HG03439 (cell line): ENCODE data around the gene PID1.

Experiments
- ATAC-seq: cut with Tn5 transposase; IDR thresholded peaks from one replicate; pipeline ENCODE4 v1.9.1; 2021; ENCODE audit warnings: mild to moderate bottlenecking, moderate library complexity; ENCODE audit not compliant: unreplicated experiment

PID1 gene, protein sequence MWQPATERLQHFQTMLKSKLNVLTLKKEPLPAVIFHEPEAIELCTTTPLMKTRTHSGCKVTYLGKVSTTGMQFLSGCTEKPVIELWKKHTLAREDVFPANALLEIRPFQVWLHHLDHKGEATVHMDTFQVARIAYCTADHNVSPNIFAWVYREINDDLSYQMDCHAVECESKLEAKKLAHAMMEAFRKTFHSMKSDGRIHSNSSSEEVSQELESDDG

DNA sequence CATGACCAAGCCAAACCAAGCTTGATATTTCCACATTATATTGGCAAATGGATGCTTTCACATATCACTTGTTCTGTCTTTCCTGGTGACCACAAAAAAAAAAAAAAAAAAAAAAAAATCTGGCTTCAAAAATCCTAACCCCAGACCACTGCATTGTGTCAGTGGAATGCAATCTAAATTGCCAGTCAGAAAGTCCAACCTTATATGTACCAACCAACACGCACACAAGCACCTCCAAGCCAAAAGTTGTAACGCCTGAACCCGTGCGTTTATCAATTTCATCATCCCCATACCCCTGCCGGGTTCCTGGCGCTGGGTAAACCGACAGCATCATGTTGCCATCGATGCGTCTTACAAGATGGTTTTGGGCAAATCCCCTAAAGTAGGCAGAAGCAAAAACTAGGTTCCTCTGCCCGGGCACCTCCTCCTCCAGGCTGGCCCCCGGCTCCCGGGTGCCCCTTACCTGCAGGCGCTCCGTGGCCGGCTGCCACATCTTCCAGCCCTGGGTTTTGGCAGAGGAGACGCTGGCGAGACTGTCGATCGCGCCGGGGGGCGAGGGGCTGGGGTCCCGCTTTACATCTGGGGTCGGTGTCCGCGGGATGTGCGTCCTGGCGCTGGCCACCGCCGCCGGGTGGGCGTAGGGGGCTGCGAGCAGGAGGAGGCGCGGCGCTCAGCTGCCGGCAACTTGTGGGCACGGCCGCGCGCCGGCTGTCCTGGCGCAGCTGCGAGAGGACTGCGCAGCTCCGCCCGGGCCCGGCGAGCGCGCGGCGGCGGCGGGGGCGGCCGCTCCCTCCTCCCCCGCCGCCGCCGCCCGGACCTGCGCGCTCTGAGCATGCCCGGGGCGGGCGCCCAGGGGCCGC, at the start of gene PID1:
PID1 (minus strand) TSS at position 737 of the 860 bp plus-strand sequence; CDS start at position 493, 244 bp downstream.
- ATAC-seq: no peak

- no peak for ATAC-seq
Measured at GRCh38 chr2:229319558-229319957, 48.5 kb upstream of the PID1 start.

- ATAC-seq: no peak
Measured at GRCh38 chr2:229314117-229314516, 43.0 kb upstream of the PID1 start.

DNA sequence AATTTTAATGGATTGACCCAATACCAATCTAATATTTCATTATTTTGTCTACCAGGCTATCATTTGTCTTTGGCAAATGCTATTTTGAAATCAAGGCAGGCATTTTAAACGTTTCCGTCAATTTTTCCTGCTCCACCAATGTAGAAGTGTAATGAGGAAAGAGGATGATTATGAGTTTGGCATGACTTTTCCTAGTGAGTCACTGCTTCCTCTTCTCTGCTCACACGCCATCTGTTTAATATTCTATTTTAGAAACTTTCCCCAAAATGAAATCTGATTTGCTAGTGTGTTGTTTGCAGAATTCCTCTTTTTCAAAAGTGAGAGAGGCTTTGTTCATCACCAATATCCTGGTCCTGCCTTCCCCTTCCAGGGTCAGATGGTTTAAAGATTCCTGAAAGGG, 42.5 kb upstream of the PID1 start:
- no peak for ATAC-seq

DNA sequence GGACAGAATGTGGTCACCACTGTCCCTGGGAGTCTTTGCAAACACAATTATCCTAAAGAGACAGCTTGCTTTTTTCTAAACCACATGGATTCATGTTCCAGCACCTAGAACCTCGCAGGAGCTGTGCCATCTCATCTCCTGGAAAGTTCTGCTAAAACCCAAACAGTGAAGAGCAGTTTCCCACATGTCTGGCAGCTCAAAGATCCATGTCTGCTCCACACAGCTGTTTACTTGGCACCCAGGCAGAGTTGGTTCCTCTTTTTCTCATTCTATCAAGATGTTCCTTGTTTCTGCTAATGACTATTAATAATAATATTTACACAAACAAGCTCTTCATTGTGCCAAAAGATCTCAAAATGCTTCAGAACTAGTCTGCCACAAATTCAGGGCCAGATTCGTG, 30.1 kb upstream of the PID1 start:
- no peak for ATAC-seq

DNA sequence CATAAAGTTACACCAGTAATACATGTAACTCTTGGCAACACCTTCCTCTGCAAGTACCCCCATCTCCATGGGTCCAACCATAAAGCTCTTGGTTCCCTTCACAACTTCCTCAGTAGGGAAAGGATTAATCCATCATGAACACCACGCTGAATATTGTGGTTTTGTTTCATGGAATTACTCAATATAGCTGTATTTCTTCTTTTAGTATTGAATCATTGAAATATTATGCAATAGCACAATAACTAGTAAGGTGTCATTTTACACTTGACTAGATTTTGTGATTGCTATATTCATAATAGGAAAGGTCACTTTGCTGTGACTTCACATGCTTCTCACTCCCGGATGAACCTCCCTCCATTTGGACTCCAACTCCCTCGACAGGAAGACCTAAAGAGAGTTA, 29.7 kb upstream of the PID1 start:
- no peak for ATAC-seq

- no peak for ATAC-seq
Measured at GRCh38 chr2:229300371-229300770, 29.3 kb upstream of the PID1 start.

DNA sequence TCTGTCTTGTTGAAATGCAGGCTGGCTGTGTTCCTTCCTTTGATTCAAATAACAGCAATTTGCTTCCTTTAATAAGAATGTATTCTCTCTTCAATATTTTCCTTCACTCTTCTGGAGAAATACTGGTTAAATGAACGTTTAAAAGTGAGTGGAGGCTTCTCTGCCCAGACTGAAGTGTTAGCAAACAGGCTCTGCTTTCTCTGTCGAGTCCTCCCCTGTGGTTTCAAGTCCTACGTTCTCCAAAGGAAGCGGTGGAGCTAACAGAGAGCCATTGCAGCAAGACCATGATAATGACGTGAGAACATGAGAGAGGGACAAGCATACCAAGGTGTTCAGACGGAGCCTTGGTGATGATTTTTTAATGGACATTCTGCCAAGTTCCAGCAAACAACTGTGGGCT, 26.2 kb upstream of the PID1 start:
- ATAC-seq: no peak

- no peak for ATAC-seq
Measured at GRCh38 chr2:229296536-229296935, 25.4 kb upstream of the PID1 start.

DNA sequence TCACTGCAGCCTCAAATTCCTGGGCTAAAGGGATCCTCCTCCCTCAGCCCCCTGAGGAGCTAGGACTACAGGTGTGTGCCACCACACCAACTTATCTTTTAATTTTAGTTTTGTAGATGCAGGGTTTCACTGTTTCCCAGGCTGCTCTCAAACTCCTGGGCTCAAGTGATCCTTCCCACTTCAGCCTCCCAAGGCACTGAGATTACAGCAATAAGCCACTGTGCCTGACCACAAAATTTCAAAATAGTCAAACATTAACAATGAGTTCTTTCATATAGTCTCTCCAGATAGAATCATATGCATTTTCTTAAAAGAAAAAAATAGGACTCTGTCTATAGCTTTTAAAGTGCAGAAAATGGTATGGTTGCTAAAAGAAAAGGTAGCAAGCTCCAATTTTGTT, 24.9 kb upstream of the PID1 start:
- ATAC-seq: no peak

GRCh38 chr2:229287823-229288222, 16.7 kb upstream of the PID1 start:
- no peak for ATAC-seq

DNA sequence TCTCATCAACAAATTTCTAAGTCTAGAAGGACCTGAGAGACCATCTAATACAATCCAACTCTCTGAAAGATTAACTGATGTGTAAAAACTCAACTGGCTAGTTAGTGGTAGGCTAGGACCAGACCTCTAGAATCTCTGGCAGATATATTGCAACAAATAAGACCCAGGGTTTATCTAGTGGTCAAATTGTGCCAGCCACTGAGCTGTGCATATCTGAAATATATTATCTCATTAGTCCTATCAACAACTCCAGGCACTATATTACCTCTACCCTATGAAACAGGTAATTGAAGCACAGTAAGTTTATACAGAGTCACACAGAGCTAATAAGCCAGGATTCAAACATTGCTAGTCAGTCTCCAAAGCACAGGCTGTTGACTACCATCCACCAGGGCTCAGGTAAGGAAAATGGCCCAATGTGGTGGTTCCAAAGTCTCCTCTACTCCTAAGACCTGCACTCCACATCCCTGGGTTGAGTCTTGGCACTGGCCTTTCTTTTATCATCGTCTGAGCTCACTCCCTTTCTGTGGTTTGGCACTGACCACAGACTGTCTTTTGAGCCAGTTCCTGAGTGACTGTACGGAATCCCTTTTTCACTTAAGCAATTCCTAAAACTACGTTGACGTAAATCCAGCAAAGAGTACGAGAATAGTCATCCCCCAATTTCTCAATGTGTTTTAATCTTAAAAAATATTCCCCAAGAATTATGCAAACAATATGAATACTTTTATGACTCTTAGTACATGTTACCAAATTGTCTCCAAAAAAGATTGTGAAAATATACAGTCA, 11.9 kb upstream of the PID1 start:
- no peak for ATAC-seq

GRCh38 chr2:229279516-229279915, 8.4 kb upstream of the PID1 start:
- ATAC-seq: no peak

GRCh38 chr2:229275506-229275905, 4.4 kb upstream of the PID1 start:
- no peak for ATAC-seq

DNA sequence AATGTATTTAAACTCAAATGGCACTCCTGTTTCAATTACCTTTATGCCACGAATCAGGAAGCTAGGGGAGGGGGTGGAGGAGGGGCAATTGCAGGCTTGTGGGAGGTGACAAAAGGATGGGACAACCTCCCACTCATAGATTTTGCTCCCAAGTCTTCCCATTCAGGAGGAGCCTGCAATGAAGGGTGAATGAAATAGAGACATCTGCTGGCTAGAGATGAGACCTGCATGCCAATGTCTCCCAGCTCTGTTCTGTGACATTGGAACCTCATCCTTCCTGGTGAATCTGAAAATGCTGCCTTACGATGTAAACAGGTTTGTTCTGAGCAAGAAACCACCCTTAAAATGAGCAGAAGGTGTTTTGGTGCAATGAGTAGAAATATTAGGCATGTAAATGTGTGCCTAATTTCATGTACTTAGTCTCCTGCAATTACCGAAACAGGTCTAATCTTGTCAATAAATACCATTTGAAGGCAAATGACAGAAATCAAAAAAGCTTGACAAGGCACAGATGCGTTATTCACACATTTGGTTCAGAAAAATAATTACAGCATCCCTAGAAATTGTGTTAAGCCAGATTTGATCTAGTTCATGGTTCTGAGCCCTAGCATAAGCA, 2.7 kb upstream of the PID1 start:
- ATAC-seq: peak; percentile 66

DNA sequence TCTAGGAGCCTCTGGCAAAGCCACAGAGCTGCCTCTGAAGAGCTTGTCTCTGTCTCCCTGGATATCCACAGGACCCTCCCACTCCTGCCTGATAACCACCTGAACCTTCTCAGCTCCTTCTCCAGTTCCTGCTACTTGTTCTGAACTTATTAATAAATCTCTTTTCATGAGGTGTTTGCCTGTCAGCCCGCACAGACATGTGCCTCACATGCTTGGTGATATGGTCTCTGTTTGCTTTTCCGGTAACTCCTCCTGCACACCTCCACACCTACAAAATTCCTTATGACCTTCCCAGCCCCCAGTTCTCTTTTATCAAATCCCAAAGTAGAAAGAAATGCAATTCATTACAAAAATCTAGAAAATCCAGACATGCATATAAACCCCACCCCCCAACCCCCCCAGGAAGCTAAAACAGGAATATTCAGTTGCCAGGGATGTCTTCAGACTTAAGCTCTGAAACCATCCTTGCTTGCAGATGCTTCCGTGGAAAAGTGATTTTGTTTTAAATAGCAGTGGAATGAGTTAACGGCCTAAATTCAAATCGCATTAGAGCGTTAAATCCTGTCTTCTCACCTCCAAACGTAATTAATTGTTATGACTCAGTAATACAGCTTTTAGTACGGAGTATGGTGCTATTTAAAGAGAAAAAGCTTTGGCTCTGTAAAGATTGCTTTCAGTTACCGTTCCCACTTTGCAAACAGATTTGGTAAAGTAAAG, 2.1 kb upstream of the PID1 start:
- no peak for ATAC-seq

DNA sequence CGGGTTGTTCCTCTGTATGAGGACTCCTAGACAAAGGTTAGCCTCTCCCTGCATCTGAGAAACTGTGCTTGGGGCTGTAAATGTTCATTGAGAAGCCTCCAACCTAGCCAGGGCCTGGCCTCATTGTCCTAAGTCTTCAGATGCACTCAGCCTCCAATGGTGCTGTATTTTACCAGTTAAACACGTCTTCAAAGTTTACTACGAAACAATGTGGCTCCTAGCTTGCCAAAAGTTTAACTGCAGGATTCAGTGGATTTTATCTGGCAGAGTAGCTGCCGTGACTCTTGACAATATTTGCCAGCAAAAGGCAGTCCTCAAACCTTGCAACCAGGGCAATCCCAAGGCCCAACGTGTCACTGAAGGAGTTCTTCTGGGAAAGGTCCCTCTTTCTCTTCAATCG, 1.1 kb downstream of the PID1 start:
- no peak for ATAC-seq

- no peak for ATAC-seq
Measured at GRCh38 chr2:229269146-229269545, 1.9 kb downstream of the PID1 start.

GRCh38 chr2:229268626-229269025, 2.5 kb downstream of the PID1 start:
- no peak for ATAC-seq

DNA sequence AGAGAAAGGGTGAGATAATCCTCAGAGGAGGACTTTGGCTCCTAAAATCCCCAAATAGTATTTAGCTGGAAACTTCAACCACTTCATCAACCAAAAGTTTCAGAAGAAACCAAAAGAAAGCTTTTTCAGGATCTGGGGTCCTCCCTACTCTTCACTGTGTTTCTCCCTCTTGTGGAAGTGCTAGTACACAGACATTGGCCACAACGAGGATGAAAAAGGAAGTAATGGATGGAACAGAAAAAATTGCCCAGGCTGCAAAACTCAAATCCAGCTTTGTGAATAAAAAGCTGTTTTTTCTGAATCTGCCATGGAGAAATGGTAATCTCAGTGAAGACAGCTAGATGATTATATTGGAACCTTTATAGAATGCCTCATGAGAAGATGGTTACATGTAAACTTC, 4.0 kb downstream of the PID1 start:
- no peak for ATAC-seq

- no peak for ATAC-seq
Measured at GRCh38 chr2:229265727-229266126, 5.4 kb downstream of the PID1 start.
